HepG2 (cell line): Measurements from ENCODE around the gene ARHGEF16. TPM values are rescaled to one million over a fixed set of nuclear protein-coding genes. Genes with fewer than 3 reads are reported as not detected.

Experiments
- CENPT ChIP-seq: sonication (generic); formaldehyde crosslinking; IDR thresholded peaks from 2 replicates; pipeline ENCODE4 v1.8.0; 2022; ENCODE audit warnings: low read depth, mild to moderate bottlenecking, moderate library complexity, missing genetic modification reagents
- CHD4 ChIP-seq: fragments of 200-600 bp; sonication (generic); IDR thresholded peaks from 2 replicates; pipeline ENCODE4 v1.7.0; 2017; ENCODE audit warnings: mild to moderate bottlenecking, low read length, borderline replicate concordance
- FOXA3 ChIP-seq: IDR thresholded peaks from 2 replicates; pipeline ENCODE4 v1.6.1; 2016; ENCODE audit warnings: missing genetic modification reagents, missing compliant biosample characterization
- GABPB1 ChIP-seq: IDR thresholded peaks from 2 replicates; pipeline ENCODE4 v1.6.1; 2016; ENCODE audit warnings: mild to moderate bottlenecking, missing genetic modification reagents, moderate library complexity, missing compliant biosample characterization
- HMGXB3 ChIP-seq: sonication (generic); formaldehyde crosslinking; IDR thresholded peaks from 2 replicates; pipeline ENCODE4 v1.4.0; 2020; ENCODE audit warnings: missing genetic modification reagents, borderline replicate concordance
- LBX2 ChIP-seq: sonication (generic); formaldehyde crosslinking; IDR thresholded peaks from 2 replicates; pipeline ENCODE4 v1.5.0; 2020; ENCODE audit warnings: missing genetic modification reagents, mild to moderate bottlenecking, borderline replicate concordance
- MTA1 ChIP-seq: sonication (generic); formaldehyde crosslinking; IDR thresholded peaks from 2 replicates; pipeline ENCODE4 v1.4.0; 2020; ENCODE audit warnings: missing genetic modification reagents, mild to moderate bottlenecking, borderline replicate concordance
- NFKBIZ ChIP-seq: IDR thresholded peaks from 2 replicates; pipeline ENCODE4 v1.6.1; 2018; ENCODE audit warnings: missing genetic modification reagents, missing compliant biosample characterization
- NFRKB ChIP-seq: fragments of 450-650 bp; IDR thresholded peaks from 2 replicates; pipeline ENCODE4 v1.6.1; 2017
- NR2F2 ChIP-seq: IDR thresholded peaks from 2 replicates; pipeline ENCODE4 v1.6.1; 2012; ENCODE audit warnings: low read depth, inconsistent platforms, borderline replicate concordance
- POLR2G ChIP-seq: fragments of 200-400 bp; formaldehyde crosslinking; IDR thresholded peaks from 2 replicates; pipeline ENCODE4 v1.6.1; 2018; ENCODE audit warnings: mild to moderate bottlenecking, low read depth, low read length, moderate library complexity
- SALL2 ChIP-seq: sonication (generic); formaldehyde crosslinking; IDR thresholded peaks from 2 replicates; pipeline ENCODE4 v1.8.1; 2023; ENCODE audit warnings: mild to moderate bottlenecking, missing genetic modification reagents, inconsistent platforms
- SMAD9 ChIP-seq: sonication (generic); formaldehyde crosslinking; IDR thresholded peaks from 2 replicates; pipeline ENCODE4 v1.5.1; 2020; ENCODE audit warnings: mild to moderate bottlenecking, missing genetic modification reagents
- SRSF1 ChIP-seq: fragments of 200-400 bp; formaldehyde crosslinking; optimal IDR thresholded peaks from 2 replicates; pipeline ENCODE3; 2017; ENCODE audit warnings: mild to moderate bottlenecking, low read depth, low read length, moderate library complexity
- ZBTB21 ChIP-seq: sonication (generic); formaldehyde crosslinking; IDR thresholded peaks from 2 replicates; pipeline ENCODE4 v1.4.0; 2020; ENCODE audit warnings: missing genetic modification reagents
- ZNF143 ChIP-seq: sonication (generic); formaldehyde crosslinking; IDR thresholded peaks from 2 replicates; pipeline ENCODE4 v1.4.0; 2020; ENCODE audit warnings: missing genetic modification reagents
- ZNF18 ChIP-seq: sonication (generic); formaldehyde crosslinking; IDR thresholded peaks from 2 replicates; pipeline ENCODE4 v1.8.0; 2022; ENCODE audit warnings: mild to moderate bottlenecking, missing genetic modification reagents; ENCODE audit not compliant: insufficient replicate concordance
- ZNF253 ChIP-seq: sonication (generic); formaldehyde crosslinking; IDR thresholded peaks from 2 replicates; pipeline ENCODE4 v1.8.0; 2022; ENCODE audit warnings: mild to moderate bottlenecking, missing genetic modification reagents, borderline replicate concordance
- ZNF607 ChIP-seq: sonication (generic); formaldehyde crosslinking; IDR thresholded peaks from 2 replicates; pipeline ENCODE4 v1.5.1; 2020; ENCODE audit warnings: missing genetic modification reagents, mild to moderate bottlenecking, borderline replicate concordance
- ZNF652 ChIP-seq: IDR thresholded peaks from 2 replicates; pipeline ENCODE4 v1.6.1; 2016; ENCODE audit warnings: low read depth, borderline replicate concordance
- ZNF839 ChIP-seq: sonication (generic); formaldehyde crosslinking; IDR thresholded peaks from 2 replicates; pipeline ENCODE4 v1.4.0; 2020; ENCODE audit warnings: missing genetic modification reagents, mild to moderate bottlenecking, borderline replicate concordance
- ZSCAN5A ChIP-seq: sonication (generic); formaldehyde crosslinking; IDR thresholded peaks from 2 replicates; pipeline ENCODE4 v1.8.0; 2022; ENCODE audit warnings: mild to moderate bottlenecking, missing genetic modification reagents, borderline replicate concordance
- polyA plus RNA-seq, 8 experiments: library from polyadenylated mRNA; depleted of rRNA in 3 of 8; stranded (reverse) in 7 of 8; unstranded in 1 of 8; fragments of >200 nt; fragmentation: Illumina TruSeq in 4 of 8; extraction: Trizol in 4 of 8; gene quantifications; 2 replicates each; pipeline versions ENCODE4 v1.2.1 to v1.2.3, GENCODE V29; 2011 to 2016; ENCODE audit warnings: low read depth in 4 of 8, missing spikeins in 1 of 8, mixed read lengths in 1 of 8; ENCODE audit not compliant: insufficient read depth in 1 of 8
- total RNA-seq, 5 experiments: library from RNA; depleted of rRNA; stranded (reverse); fragments of >200 nt; fragmentation: Illumina TruSeq; extraction: Trizol; gene quantifications; 2 replicates each; pipeline ENCODE4 v1.2.3, GENCODE V29; 2016; ENCODE audit warnings: low read depth in 1 of 5

ARHGEF16 gene
- total and polyA plus RNA-seq, 2 of the 13 experiments (the other 11 are each of a cell fraction or from before 2014, with no cell fraction given): 20.3 to 39.9 TPM

GRCh38 chr1:3453891-3454810 lies at the start of gene ARHGEF16 (continued):
- TF ChIP-seq SMAD9 (no peak), SRSF1 (no peak), ZNF839 (no peak), SALL2 (peak; percentile 63; the same call in 1 of the 2 replicates), FOXA3 (no peak), ZNF143 (CRISPR knock-in tag) (no peak), HMGXB3 (CRISPR knock-in tag) (no peak), CENPT (no peak; the same call in 1 of the 2 replicates), ZNF607 (CRISPR knock-in tag) (peak; percentile 63; the same call in 1 of the 2 replicates), LBX2 (CRISPR knock-in tag) (no peak), ZBTB21 (no peak), MTA1 (CRISPR knock-in tag) (no peak), CHD4 (no peak), NFRKB (no peak), NR2F2 (no peak), NFKBIZ (CRISPR knock-in tag) (no peak), ZSCAN5A (CRISPR knock-in tag) (no peak), GABPB1 (peak; percentile 8; the same call in 1 of the 2 replicates), ZNF253 (peak; percentile 49; the same call in 1 of the 2 replicates), ZNF652 (CRISPR knock-in tag) (no peak), ZNF18 (CRISPR knock-in tag) (no peak), POLR2G (peak; percentile 56)
